ENCODE results near the gene MRPL52. TPM values are rescaled to one million over a fixed set of nuclear protein-coding genes. Genes with fewer than 3 reads are reported as not detected.
"Not testable (repeated sequence)": the region's sequence is repeated elsewhere in the genome, so short reads cannot be mapped to it uniquely, and the experiment has no call there.

MRPL52 gene
- 137 and 139 TPM in 2 replicates for total RNA-seq

DNA sequence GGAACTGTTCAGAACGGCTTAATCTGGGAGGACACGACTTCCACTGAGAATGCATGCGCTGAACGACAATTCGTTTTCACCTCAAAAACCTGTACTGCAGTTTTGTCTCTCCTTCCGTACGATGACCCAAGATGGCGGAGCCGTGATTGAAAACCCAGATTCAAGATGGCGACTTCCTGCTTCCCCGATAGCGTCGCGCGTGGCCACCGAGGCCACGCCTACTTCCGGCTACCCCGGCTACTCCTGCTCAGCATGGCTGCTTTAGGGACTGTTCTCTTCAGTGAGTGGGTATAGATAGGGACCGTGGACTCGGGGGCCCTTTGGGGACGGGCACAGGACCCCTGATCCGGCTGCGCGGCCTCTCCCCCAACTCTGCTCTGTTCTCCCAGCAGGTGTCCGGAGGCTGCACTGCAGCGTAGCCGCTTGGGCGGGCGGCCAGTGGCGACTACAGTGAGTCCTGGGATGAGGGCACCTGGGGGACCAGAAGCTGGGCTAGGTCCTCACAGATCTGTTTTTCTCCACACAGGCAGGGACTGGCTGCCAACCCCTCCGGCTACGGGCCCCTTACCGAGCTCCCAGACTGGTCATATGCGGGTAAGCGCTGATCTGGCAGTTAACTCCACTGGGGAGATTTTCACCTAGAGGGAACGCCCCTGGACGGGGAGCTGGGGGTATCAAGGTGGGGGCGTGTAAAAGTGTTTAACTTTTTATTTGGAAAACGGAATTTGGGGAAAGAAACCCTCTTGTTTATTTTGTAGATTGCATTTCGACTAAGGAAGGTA is at the start of gene MRPL52:
Gene MRPL52 (plus strand): TSS at position 227 of the 782 bp plus-strand sequence. CDS start 26 bp downstream, at position 253.
- intact Hi-C loops (cut with micrococcal nuclease) = loop anchor here (1.0 to 2.0 kb wide), 4 partner anchors 41 to 241 kb away; partner anchors contain the start of genes DAD1, LRP10, OXA1L and RBM23

DNA sequence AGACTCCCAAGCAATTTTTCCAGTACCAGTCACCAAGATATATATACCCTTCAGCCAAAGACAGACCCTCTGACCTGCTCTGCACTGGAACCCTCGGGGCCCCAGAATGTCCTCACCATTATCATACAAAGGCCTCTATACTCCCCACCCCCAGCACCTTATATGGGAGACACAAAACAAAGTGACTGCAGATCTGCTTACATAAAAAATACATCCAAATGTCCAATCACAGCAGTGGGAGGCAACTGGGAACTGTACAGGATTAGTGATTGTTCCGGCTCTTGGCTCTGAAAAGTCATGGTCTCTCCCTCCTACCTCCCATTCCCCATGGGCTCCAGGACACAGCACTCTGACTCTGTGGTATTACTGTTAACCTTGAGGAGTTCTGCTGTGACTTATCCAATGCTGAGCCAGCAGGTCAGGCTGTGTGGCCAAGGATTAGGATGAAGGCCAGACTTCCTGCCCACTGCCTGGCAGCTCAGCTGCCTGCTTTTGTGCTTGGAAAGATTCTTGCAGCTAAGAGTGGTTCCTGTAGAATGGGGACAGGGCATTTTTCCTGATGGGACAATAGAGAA is 49.5 kb upstream of the MRPL52 start:
- intact Hi-C loops (cut with micrococcal nuclease) = no loop called here

DNA sequence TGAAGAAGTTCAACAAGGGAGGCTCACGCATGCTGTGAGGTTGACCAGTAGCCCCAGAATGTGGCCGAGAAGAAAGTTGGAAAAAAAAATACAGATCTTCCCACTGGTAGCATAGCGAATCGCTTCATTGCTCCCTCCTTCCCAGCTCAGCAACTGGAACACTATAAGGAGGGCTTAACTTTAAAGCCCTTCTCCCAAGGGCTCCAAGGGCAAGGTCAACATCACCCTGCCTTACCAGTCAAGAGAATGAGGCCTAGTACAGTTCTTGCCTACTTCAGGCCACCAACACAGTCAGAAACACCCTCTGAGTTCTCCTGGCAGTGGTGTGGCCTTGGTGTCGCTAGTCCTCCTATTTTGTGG is 48.8 kb upstream of the MRPL52 start:
- intact Hi-C loops (cut with micrococcal nuclease) = no loop called here

DNA sequence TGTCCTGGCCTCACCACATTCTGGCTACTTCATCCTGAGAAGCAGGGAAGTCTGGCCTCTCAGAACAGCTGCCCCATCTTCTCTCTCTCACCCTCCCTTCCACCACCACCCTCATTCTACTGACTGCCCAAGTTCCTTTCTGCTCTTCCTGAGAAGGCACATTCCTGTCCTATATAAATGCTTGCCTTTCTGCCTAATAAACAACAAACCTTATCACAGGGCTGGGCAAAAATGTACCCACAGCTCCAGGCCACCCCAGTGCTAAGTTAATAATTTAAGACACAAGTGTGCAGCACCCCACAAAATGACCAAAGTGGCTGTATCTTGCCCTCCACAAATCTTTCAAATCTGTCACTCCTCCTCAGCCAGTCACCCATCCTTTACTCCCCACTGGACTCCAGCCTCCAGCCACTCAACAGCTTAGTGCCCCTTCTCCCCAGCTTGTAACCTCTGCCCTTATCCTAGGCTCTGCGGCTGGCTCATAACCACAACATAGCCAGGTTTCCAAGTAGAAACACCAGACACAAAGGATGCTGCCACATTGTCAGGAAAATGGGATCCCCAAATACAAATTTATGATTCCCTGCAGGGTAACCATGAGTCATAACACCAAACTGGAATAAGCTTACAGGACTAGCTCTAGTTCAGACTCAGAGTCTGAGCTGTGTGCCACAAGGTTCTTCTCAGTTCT is 48.2 kb upstream of the MRPL52 start:
- intact Hi-C loops (cut with micrococcal nuclease) = no loop called here

DNA sequence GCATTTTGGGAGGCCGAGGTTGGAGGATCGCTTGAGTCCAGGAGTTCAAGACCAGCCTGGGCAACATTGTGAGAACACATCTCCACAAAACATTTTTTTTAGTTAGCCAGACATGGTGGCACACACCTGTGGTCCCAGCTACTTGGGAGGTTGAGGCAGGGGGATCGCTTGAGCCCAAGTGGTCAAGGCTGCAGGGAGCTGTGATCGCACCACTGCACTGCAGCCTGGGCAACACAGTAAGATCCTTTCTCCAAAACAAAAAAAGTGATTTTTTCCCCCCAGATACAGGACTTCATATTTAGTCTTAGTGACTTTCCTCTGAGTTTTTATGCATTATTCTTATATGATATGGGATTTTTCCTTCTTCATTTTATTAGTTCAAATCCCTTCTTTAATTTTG is 43.0 kb upstream of the MRPL52 start:
- intact Hi-C loops (cut with micrococcal nuclease) = no loop called here

DNA sequence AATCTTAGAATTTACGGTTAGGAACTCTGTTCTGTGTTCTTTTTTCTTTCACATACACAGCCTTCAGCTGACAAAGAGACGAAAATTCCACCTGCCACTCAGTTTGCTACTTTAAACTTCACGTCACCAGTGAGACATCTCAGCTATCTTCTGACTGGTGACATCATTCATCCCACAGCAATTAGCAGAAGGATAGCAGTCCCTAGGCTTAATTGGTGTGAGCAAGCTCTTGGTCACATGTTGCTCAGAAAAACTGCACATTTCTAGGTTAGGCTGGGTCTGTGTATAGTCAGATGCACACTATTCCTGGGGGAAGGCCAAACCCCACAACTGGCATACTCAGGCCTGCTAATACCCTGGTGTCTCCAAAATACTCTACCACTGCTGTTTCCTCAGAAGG is 38.4 kb upstream of the MRPL52 start:
- intact Hi-C loops (cut with micrococcal nuclease) = no loop called here

DNA sequence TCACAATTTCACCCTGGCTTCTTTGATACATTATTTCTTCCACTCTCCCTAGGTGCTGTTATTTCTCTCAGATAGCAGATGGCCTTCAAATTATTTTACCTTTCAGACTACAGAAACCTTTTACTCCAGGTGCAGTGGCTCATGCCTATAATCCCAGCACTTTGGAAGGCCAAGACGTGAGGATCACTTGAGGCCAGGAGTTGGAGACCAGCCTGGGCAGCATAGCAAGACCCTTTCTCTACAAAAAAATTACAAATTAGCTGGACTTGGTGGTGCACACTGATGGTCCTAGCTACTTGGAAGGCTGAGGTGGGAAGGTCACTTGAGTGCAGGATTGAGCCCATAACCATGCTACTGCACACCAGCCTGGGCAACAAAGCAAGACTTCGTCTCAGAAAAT is 37.5 kb upstream of the MRPL52 start:
- intact Hi-C loops (cut with micrococcal nuclease) = no loop called here

DNA sequence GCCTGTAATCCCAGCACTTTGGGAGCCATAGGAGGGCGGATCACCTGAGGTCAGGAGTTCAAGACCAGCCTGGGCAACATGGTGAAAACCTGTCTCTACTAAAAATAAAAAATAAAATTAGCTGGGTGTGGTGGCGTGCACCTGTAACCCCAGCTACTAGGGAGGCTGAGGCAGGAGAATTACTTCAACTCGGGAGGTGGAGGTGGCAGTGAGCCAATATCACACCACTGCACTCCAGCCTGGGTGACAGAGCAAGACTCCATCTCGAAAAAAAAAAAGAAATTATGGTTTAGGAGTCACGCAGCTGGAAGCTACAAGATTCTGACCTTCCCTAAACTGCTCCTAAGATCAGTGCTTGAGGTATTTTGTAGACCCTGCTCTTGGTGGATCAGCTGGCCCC is 36.1 kb upstream of the MRPL52 start:
- intact Hi-C loops (cut with micrococcal nuclease) = not testable (repeated sequence)

DNA sequence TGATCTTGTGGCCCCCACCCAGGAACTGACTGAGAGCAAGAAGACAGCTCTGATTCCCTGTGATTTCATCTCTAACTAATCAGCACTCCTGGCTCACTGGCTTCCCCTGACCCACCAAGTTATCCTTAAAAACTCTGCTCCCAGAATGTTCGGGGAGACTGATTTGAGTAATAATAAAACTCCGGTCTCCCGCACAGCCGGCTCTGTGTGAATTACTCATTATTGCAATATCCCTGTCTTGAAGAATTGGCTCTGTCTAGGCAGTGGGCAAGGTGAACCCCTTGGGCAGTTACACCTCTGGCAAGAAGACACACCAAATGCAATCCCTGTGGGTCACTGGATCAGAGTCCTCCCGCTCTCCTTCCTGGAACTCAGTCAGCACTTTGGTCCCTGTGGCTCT is 35.7 kb upstream of the MRPL52 start:
- intact Hi-C loops (cut with micrococcal nuclease) = no loop called here

DNA sequence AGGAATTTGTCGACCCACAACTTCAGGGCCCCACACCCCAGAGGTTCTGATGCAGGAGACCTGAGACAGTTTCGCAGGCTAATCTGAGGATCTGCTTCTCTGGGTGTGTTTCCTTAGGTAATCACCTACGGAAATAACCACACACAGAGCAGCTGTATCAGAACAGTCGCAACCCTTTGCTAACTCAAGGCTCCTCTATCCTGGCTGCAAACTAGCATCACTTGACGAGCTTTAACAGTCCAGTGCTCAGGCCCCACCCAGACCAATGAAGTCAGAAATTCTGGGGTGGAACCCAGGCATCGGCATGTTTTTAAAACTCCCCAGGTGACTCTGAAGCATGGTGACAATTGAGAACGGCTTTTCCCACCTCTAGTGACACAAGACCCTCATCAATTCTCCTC is 35.1 kb upstream of the MRPL52 start:
- intact Hi-C loops (cut with micrococcal nuclease) = no loop called here

DNA sequence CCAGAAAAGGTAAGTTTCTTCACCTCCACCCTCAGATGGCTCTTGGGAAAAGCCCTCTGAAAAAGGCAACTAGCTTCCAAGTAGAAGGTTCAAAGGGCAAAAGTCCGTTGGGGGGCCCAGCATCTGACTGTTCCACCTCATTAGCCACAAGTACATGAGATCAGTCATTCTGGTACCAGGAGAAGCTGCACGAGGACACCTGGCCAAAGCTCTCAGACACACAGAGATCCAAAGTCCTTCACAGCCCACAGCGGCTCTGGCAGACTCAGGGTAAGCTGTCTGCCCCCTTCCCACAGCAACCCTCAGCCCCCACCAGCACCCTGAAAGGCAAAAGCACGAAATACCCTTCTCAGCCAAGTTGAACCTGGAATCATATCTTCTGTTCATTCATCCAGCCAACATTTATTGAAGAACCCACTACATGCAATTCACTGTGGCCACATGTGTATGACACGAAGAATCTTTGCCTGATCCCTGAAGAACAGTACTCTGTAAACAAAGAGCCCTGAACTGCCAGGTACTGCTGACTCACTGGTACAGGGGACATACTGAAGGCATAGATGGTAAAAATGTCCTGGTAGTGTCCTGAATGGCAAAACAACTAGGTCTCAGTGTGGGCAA is 33.5 kb upstream of the MRPL52 start:
- intact Hi-C loops (cut with micrococcal nuclease) = no loop called here

DNA sequence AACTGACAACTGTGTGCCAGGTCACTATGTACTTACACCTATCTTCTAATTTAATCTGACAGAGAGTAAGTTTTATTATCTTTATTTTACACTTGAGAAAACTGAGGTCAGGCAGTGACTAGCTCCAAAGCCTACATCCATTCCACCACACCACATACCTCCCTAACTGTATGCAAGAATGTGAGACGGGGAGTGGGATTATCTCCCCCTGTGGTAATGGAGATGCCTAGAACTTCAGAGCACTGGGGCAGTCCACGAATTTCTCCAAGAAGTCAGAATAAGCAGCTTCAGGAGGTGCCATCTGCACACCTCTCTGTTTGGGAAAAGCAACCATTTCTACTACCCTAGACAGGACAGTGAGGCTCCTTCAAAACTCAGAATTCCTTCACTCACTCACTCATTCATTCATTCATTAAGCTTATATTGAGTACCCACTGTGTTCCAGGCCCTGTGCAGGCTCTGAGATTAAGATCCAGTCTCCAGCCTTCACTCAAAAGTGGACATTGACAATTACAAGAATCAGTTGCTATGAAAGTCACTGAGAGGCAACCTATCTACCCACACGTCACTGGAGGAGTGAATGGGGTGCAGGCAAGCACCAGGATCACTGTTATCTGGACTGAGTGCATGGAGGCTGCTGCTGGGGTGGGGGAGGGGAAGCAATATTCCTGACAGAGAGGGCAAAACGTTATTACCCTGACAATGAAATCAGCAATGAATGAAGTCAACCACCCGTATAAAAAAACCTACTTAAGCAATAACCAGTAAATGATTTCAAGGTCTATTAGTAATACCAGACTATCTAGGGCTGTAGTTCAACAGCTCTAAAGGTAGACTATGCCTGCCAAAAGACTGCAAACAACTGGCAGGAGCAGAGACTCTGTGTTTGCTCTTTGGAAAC is 32.4 kb upstream of the MRPL52 start:
- intact Hi-C loops (cut with micrococcal nuclease) = no loop called here

DNA sequence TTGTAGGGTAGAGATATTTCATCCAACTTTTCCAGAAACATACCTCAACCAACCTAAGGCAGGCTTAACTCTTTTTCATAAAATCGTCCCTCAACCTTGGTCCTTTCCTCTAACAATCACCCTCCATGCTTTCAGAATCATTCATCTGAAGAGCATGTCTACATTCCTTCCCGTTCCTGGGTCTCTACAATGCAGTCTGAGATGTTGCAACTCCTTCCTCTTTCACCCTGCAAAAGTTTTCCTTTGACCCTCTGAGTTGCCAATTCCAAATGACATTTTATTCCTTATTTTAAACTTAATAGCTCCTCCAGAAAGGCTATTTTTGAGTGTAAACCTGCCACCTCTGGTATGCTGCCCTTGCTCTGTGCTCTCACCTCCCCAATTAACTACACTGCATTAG is 31.2 kb upstream of the MRPL52 start:
- intact Hi-C loops (cut with micrococcal nuclease) = no loop called here

DNA sequence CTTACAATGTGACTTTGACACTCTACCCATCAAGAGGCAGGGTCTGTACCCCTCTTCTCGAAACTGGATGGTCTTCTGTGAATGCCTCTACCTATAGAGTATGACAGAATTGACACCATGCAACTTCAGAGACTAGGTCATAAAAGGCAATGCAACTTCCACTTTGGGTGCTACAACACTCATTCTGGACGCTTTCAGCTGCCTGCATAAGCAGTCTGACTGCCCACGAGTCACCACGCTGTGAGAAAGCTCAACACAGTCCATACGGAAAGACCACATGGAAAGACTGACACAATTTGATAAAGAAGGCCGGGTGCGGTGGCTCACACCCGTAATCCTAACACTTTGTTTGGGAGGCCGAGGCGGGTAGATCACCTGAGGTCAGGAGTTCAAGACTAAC is 29.3 kb upstream of the MRPL52 start:
- intact Hi-C loops (cut with micrococcal nuclease) = no loop called here

DNA sequence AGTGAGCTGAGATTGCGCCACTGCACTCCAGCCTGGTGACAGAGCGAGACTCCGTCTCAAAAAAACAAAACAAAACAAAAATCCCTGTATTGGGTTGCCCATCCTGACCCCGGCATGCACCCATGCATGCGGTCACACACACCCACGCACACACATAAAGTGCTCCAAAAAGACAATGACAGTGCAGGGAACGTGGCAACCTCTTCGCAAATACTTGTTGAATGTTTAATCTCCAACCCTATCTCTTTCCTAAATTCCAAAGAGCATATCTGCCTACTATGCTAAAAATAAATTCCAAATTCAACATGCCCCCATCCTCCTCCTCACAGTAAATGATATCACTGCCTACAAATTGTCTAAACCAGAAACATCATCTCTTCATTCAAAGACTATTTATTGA is 28.0 kb upstream of the MRPL52 start:
- intact Hi-C loops (cut with micrococcal nuclease) = no loop called here

DNA sequence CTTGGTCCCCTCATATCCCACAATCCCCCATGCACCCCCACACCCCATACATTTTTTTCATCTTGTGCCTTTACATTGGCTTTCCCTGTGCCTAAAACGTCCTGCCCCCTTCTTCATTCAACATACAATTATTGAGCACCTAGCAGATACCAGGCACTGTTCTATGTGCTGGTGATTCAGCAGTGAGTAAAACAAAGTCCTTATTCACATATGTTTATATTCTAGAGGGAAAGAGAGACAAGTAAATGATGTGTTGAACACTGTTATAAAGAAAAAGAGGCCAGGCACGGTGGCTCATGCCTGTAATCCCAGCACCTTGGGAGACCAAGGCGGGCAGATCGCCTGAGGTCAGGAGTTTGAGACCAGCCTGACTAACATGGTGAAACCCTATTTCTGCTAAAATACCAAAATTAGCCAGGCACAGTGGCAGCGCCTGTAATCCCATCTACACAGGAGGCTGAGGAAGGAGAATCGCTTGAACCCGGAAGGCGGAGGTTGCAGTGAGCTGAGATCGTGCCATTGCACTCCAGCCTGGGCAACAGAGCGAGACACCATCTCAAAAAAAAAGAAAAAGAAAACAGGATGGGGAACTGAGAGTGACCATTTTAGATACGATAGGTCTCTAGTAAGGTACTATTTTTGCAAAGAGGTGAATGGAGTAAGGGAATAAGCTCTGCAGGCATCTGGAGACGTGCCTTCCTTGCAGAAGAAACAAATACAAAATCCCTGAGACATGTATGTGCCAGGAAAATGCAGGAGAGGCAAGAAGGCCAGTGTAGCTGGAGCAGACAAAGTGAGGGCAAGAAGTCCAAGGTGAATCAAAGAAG is 26.6 kb upstream of the MRPL52 start:
- intact Hi-C loops (cut with micrococcal nuclease) = no loop called here

DNA sequence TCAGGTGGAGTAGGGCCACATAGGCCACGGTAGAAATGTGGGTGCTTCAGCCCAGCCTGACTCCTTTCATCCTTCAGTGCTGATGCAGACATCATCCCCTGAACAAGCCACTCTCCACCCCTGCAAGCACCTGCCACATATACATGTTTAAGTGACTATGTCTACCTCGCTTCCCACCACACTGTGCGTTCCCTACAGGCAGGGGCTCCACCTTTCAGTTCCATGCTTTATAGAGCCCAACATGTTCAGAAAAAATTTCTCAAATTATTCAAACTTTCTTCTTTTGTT is 26.1 kb upstream of the MRPL52 start:
- intact Hi-C loops (cut with micrococcal nuclease) = no loop called here

DNA sequence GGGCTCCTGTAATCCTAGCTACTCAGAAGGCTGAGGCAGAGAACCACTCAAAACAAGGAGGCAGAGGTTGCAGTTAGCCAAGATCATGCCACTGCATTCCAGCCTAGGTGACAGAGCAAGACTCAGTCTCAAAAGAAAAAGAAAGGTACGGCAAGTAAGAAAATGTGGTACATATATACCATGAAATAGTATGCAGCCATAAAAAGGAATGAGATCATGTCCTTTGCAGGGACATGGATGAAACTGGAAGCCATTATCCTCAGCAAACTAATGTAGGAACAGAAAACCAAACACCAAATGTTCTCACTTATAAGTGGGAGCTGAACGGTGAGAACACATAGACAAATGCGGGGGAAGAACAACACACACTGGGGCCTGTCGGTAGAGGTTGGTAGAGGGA is 24.5 kb upstream of the MRPL52 start:
- intact Hi-C loops (cut with micrococcal nuclease) = not testable (repeated sequence)

DNA sequence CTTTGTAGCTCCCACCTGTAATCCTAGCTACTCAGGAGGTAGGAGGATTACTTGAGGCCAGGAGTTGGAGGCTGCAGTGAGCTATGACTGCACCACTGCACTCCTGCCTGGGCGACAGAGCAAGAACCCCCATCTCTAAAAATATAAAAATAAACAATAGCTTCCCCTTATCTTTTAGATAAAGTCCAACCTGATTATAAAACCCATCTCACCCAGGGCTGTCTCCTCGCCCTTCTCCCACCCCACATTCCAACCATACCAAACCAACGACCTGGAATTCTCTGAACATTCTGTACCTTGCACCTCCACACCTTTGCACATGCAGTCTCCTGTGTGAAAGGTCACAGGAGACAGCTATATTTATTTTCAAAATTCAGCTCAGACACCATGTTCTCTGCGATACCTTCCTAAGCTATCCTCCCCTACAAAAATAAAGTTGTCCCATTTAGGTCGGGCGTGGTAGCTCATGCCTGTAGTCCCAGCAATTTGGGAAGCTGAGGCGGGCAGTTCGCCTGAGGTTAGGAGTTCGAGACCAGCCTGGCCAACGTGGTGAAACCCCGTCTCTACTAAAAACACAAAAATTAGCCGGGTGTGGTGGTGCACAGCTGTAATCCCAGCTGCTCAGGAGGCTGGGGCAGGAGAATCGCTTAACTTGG is 22.1 kb upstream of the MRPL52 start:
- intact Hi-C loops (cut with micrococcal nuclease) = no loop called here

Data from T-helper 2 cell treated with Interferon-gamma antibody and Interleukin-4, amounts not matched to agents 100 ng/mL and 5 ng/mL, for 36 hours (primary cell).